ENCODE measurements around the gene TOE1.

Gene TOE1

DNA sequence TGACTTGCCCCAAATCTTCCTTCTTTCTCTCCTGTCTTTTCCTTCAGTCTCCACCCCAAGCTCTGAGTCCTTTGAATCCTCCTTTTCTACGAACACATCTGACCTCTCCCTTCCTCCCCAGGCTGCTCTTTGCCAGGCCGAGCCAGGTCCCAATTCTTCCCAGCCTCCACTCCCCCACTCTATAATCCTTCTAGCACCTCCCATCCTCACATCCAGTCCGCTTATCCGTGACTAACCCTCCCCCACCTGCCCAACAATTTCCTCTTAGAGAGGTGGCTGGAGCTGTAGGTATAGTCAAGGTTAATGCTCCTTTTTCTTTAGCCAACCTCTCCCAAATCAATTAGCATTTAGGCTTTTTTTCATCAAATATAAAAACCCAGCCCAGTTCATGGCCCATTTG is 22.8 kb upstream of the TOE1 start:
- Mint-ChIP-seq H3K4me3 (no peak overlapping the region), H3K36me3 (no peaks in the 10 kb centered on the region), H3K9me3 (no peaks in the 10 kb centered on the region), H3K4me1 (no peaks in the 10 kb centered on the region), H3K27ac (no peak overlapping the region)
- DNase-seq (ENCODE audit: low spot score in 2 of 2) (no peak), ATAC-seq (no peak)

DNA sequence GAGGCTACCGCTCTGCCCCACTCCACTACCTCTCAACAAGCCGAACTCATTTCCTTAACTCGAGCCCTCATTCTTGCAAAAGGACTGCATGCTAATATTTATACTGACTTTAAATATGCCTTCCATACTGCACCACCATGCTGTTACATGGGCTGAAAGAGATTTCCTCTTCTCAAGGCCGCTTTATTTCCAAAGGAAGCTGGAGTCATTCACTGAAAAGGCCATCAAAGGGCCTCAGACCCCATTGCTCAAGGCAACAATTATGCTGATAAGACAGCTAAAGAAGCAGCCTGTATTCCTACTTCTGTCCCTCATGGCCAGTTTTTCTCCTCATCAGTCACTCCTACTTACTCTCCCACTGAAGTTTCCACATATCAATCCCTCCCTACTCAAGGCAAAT is 20.2 kb upstream of the TOE1 start:
- Mint-ChIP-seq H3K36me3 (no peaks in the 10 kb centered on the region), H3K9me3 (no peaks in the 10 kb centered on the region), H3K4me1 (no peaks in the 10 kb centered on the region), H3K27ac (no peak overlapping the region), H3K4me3 (no peak overlapping the region)
- ATAC-seq (no peak), DNase-seq (ENCODE audit: low spot score in 2 of 2) (no peak)

DNA sequence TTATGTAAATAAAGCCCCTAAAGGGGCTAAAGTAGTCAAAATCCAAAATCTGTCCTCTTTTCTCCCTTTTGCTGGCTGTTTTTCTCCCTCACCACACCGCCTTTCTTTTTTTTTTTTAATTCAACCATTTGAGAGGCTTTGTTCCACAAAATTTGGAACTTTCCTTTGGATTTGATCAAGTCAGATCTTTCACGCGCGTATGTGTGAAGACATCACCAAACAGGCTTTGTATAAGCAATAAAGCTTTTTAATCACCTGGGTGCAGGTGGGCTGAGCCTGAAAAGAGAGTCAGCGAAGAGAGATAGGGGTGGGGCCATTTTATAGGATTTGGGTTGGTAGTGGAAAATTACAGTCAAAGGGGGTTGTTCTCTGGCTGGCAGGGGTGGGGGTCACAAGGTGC is 18.5 kb upstream of the TOE1 start:
- DNase-seq (ENCODE audit: low spot score in 2 of 2), result no peak
- Mint-ChIP-seq H3K4me3 (no peak overlapping the region), H3K27ac (no peak overlapping the region), H3K9me3 (no peaks in the 10 kb centered on the region), H3K36me3 (no peaks in the 10 kb centered on the region), H3K4me1 (no peaks in the 10 kb centered on the region)
- no peak for ATAC-seq

DNA sequence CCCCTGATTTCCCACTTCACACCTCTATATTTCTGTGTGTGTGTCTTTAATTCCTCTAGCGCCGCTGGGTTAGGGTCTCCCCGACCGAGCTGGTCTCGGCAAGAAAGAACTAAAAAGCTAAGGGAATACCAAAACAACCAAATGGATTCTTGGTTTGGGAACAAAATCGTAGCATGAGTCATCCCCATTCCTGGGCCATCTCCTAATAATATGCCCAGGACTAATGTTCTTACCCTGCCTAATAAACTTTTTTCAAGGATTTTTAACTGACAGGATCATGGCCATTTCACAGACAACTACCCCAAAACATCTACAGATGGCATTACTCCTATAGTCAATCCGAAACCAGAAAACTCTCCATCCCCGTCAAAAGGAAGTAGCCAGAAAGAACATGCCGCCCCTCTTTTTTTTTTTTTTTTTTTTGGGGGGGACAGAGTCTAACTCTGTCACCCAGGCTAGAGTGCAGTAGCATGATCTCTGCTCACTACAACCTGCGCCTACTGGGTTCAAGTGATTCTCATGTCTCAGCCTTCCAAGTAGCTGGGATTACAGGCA is 17.4 kb upstream of the TOE1 start:
- DNase-seq (ENCODE audit: low spot score in 2 of 2), result no peak
- Mint-ChIP-seq H3K36me3 (peaks cover 2% of the 10 kb centered on the region), H3K27ac (no peak overlapping the region), H3K9me3 (no peaks in the 10 kb centered on the region), H3K4me1 (peaks cover under 1% of the 10 kb centered on the region), H3K4me3 (no peak overlapping the region)
- no peak for ATAC-seq

DNA sequence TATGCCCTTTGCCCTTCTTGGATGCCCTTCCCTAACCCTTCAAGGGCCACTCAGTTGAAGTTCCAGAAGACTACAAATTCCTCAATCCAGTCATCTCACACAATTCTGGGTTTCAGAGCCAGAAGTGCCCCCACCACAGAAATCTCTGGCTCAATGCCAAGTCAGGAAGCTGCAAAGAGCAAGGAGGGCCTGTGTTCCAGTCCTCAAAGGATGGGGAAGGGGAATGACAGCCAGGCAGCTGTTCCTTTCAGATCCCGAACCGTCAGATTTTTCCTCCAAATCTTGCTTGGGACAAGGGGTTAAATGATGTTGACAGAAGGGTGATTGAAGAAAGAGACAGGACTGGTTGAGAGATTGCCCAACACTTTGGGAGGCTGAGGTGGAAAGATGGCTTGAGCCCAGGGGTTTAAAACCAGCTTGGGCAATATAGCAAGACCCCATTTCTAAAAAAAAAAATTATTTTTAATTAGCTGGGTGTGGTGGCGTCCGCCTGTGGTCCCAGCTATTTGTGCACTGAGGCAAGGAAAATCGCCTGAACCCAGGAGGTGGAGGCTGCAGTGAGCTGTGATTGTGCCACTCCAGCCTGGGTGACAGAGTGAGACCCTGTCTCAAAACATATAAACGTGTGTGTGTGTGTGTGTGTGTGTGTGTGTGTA is 14.0 kb upstream of the TOE1 start:
- Mint-ChIP-seq H3K36me3 (peaks cover 29% of the 10 kb centered on the region), H3K27ac (peak overlapping the region; percentile 58), H3K4me1 (peaks cover 13% of the 10 kb centered on the region), H3K4me3 (peak overlapping the region; percentile 74), H3K9me3 (no peaks in the 10 kb centered on the region)
- ATAC-seq, result no peak
- DNase-seq (ENCODE audit: low spot score in 2 of 2), result no peak

DNA sequence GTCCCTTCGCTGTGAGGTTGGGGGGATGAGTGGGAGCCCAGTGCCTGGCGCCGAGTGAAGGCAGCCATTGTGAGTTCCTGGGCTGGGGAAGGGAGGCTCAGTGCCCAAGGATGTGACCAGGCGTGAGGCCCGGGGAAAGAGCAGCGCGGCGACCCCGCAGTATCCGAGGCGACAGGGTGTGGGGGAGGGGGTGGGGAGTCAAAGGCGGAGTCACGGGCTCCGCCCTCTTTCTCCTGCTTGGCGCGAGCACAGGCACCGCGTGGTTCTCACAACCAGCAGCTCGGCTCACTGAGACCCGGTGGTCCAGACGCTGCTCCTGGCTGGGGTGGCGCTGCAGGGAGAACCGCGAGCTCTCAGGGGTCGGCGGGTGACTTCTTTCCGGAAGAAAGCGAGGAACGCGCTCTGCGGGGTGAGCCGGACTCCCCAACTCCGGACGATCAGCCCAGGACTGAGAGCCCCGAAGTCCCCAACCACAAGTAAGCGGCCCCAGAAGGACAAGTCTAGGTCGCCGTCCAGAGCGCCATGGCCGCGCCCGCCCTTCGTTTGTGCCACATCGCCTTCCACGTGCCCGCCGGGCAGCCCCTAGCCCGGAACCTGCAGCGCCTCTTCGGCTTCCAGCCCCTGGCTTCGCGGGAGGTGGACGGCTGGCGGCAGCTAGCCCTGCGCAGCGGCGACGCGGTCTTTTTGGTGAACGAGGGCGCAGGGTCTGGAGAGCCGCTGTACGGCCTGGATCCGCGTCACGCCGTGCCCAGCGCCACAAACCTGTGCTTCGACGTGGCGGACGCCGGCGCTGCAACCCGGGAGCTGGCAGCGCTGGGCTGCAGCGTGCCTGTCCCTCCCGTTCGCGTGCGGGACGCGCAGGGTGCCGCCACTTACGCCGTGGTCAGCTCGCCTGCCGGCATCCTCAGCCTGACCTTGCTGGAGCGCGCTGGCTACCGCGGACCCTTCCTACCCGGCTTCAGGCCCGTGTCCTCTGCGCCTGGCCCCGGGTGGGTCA is 13.0 kb upstream of the TOE1 start, which contains the start of gene HPDL:
TSS of gene HPDL (plus strand) at position 269 of the 997 bp plus-strand sequence. CDS start at position 523, 254 bp downstream.
- H3K36me3 Mint-ChIP-seq, result peaks cover 29% of the 10 kb centered on the region
- ATAC-seq (peak; percentile 89), DNase-seq (ENCODE audit: low spot score in 2 of 2) (peak; percentile 37 to 80)
- H3K9me3 Mint-ChIP-seq, result no peaks in the 10 kb centered on the region
- peak within 1 kb of the TSS; percentile 58 for H3K27ac Mint-ChIP-seq
- peak within 1 kb of the TSS; percentile 74 for H3K4me3 Mint-ChIP-seq
- H3K4me1 Mint-ChIP-seq, result peaks cover 13% of the 10 kb centered on the region

DNA sequence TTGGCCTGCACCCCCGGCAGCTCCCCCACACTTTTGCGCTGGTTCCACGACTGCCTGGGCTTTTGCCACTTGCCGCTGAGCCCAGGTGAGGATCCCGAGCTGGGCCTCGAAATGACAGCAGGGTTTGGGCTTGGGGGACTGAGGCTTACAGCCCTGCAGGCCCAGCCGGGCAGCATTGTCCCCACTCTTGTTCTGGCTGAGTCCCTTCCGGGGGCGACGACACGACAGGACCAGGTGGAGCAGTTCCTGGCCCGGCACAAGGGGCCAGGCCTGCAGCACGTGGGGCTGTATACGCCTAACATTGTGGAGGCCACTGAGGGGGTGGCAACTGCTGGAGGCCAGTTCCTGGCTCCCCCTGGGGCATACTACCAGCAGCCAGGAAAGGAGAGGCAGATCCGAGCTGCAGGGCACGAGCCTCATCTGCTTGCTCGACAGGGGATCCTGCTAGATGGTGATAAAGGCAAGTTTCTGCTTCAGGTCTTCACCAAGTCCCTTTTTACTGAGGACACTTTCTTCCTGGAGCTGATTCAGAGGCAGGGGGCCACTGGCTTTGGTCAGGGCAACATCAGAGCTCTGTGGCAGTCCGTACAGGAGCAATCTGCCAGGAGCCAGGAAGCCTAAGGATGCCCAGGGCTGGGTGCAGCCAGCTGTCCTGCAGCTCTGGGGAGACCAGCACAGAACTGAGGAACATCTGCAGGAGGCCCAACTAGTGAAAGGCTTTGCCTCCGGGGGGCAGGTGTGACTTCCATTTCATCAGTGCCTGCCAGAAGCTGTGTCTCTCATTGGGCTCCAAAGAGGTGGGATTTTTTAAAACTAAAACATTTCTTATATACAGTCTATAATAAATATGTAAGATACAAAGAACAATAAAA is 12.1 kb upstream of the TOE1 start:
- no peaks in the 10 kb centered on the region for H3K9me3 Mint-ChIP-seq
- ATAC-seq, result peak; percentile 22
- peak overlapping the region; percentile 58 for H3K27ac Mint-ChIP-seq
- no peak for DNase-seq (ENCODE audit: low spot score in 2 of 2)
- peak overlapping the region; percentile 74 for H3K4me3 Mint-ChIP-seq
- H3K36me3 Mint-ChIP-seq, result peaks cover 29% of the 10 kb centered on the region
- peaks cover 13% of the 10 kb centered on the region for H3K4me1 Mint-ChIP-seq

DNA sequence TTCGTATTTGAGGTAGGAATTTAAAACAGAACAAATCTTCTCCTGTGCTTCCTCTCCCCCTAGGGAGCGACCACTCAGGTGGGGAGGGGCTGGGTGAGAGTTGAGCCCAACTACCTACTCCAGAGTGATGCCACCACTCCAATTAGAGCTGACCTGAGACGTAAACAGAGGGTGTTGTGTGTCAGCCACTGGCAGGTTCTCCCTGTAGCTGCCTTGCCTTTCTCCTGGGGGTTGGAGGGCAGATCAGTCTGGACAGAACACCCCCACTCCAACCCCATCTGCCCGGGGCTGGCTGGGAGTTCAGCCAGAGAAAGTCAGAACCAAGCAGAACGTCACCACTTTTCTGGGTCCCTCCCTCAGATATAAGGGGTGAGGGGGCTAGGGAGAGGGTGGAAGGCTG is 11.3 kb upstream of the TOE1 start:
- Mint-ChIP-seq H3K36me3 (peaks cover 34% of the 10 kb centered on the region), H3K4me1 (peaks cover 13% of the 10 kb centered on the region), H3K9me3 (no peaks in the 10 kb centered on the region), H3K4me3 (peak overlapping the region; percentile 74), H3K27ac (no peak overlapping the region)
- ATAC-seq (no peak), DNase-seq (ENCODE audit: low spot score in 2 of 2) (no peak)

DNA sequence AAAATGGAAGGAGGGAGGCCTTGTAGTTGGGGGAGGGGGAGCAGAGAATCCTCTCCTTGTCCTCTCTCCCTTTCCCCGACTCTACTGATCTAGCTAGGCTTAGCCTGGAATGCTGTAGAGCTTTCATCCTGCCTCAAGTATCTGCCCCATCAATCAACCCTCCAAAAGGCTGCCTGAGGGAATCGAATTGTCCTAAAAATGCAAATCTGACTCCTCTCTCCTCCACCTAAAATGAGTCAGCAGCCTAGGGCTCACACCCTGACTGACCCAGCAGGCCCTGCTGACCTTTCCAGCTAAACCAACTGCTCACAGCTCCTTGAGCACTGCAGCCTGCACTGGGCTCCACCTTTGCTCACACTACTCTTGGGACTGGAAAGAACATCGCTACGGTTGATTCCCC is 10.5 kb upstream of the TOE1 start:
- Mint-ChIP-seq H3K36me3 (peaks cover 34% of the 10 kb centered on the region), H3K27ac (no peak overlapping the region), H3K4me1 (peaks cover 18% of the 10 kb centered on the region), H3K4me3 (no peak overlapping the region), H3K9me3 (no peaks in the 10 kb centered on the region)
- no peak for DNase-seq (ENCODE audit: low spot score in 2 of 2)
- ATAC-seq, result no peak

DNA sequence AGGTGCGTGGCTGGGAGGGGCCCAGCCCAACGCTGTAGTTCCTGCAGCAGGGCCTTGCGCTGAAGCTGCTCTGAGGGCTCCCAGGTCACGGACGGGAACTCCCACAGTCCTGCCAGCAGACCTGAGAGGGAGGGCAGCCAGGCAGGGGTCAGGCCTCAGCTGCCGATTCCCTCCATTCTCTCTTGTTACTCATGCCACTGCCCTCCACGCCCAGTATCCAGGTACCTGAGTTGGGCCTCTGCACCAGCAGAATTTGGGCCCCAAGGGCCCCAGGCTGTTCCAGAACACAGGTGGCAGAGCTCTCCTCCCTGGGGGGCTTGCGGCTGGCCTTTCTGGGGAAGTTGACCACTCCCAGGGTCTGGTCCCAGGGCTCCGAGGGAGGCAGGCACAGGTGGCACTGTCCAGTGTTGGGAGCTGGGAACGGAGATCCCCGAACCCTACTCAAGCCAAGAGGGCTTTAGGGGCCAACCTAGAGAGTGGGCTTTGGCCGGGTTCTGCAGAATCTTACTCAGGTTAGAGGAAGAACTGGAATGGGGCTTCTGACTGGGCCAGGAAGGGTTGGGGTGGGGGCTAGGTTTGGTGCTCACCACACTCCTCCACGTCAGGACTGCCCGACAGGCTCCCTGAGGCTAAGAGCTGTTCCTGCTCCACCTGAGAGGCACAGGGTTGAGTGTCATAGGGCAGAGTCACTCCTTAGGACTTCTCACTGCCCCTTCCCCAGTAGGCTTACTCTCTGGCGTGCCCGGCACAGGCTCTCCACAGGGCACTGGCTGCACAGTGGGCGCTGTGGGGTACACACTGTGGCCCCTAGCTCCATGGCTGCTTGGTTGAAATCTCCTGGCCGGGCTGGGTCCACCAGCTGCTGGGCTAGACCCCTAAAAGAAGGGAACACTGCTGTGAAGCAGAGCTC is 8.3 kb upstream of the TOE1 start:
- H3K27ac Mint-ChIP-seq, result no peak overlapping the region
- H3K4me1 Mint-ChIP-seq, result peaks cover 34% of the 10 kb centered on the region
- H3K9me3 Mint-ChIP-seq, result no peaks in the 10 kb centered on the region
- peaks cover 34% of the 10 kb centered on the region for H3K36me3 Mint-ChIP-seq
- no peak for ATAC-seq
- no peak for DNase-seq (ENCODE audit: low spot score in 2 of 2)
- H3K4me3 Mint-ChIP-seq, result no peak overlapping the region

DNA sequence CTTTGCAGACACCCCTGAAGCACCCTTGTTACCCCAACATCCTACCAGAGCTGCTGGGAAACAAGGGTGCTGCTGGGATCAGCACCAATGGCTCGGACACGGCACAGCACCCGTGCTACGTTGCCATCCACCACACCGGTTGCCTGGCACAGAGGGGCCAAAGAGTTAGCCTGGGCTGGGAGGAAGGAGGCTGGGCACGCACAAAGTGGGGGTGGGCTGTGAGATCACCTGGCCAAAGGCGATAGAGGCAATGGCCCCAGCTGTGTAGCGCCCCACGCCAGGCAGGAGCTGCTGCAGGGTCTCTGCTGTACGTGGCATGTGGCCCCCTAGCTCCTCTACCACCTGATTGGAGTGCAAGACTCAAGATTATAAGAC is 7.6 kb upstream of the TOE1 start:
- H3K27ac Mint-ChIP-seq, result no peak overlapping the region
- ATAC-seq, result no peak

DNA sequence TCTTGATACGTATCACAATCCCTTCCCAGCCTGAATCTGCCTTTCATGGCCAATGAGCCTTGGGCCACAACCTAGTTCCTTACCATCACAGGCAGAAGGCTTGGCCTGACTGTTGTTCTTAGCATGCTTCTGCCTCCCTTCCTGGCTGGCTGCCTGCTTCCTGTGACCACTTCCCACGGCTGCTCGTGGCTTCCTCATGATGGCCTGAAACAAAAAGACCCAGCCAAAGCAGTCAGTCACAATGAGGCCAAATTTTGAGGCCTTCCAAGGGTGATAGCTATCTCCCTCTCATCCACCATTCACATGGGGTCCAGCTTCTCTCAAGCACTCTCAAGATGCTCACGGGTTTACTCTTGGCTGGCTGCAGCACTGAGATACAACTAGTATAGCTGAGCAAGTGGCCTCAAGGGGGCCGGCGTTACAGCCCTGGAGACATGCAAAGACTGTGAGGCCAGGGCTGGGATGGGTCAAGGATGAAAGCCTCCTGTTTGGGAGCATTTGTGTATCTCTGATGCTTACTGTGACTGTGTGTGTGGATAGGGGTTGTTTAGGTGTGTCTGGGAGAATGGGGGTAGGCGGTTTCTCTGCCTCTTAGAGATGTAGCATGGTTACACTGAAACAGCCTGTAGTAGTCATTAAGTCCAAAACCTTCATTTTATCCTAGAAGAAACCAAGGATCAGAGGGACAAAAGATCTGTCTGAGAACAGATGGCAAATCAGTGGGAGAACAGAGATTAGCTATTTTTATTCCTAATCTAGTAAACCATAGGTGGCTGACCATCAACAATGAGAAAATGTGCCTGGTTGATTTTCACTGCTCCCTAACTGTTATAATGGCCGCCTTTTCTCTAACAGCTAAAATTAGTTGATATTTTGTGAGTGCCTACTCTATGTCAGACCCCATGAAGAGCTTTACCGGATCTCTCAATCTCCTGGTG is 5.4 kb upstream of the TOE1 start:
- no peaks in the 10 kb centered on the region for H3K9me3 Mint-ChIP-seq
- DNase-seq (ENCODE audit: low spot score in 2 of 2), result no peak
- peak overlapping the region; percentile 71 for H3K27ac Mint-ChIP-seq
- no peak for ATAC-seq
- no peak overlapping the region for H3K4me3 Mint-ChIP-seq
- peaks cover 48% of the 10 kb centered on the region for H3K4me1 Mint-ChIP-seq
- peaks cover 40% of the 10 kb centered on the region for H3K36me3 Mint-ChIP-seq

More for the DNA sequence above, 7.6 kb upstream of the TOE1 start:
- Mint-ChIP-seq H3K4me1 (peaks cover 39% of the 10 kb centered on the region), H3K4me3 (no peak overlapping the region), H3K36me3 (peaks cover 34% of the 10 kb centered on the region), H3K9me3 (no peaks in the 10 kb centered on the region)
- DNase-seq (ENCODE audit: low spot score in 2 of 2), result no peak

DNA sequence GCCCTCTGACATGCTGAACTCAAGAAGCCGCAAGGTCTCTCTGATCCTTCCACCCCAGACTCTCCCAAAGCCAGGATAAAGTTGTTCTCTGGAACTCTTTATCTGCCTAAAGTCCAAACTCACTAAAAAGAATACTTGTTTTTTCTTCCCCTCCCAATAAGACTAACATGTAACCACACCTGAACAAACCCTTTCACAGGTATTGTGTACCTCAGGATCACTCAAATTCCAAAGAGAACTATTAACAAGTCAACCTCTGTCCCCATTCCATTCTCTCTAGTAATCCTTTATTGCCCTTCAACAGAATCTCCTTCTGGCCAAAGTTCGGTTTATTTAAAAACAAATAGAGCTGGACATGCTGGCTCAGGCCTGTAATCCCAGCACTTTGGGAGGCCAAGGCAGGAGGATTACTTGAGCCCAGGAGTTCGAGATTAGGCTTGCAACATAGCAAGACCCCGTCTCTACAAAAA is 4.1 kb upstream of the TOE1 start:
- peaks cover 40% of the 10 kb centered on the region for H3K36me3 Mint-ChIP-seq
- peaks cover 57% of the 10 kb centered on the region for H3K4me1 Mint-ChIP-seq
- DNase-seq (ENCODE audit: low spot score in 2 of 2) (no peak), ATAC-seq (no peak)
- H3K27ac Mint-ChIP-seq, result peak overlapping the region; percentile 71
- H3K4me3 Mint-ChIP-seq, result no peak overlapping the region
- H3K9me3 Mint-ChIP-seq, result no peaks in the 10 kb centered on the region

Measured in stimulated activated effector memory CD8-positive, alpha-beta T cell treated with anti-CD3 and anti-CD28 coated beads, Interleukin-12 subunit alpha, Interleukin-12 subunit beta, amount 100 ng/mL, for 72 hours (primary cell).